ENCODE results near the gene MZT1. TPM values are rescaled to one million over a fixed set of nuclear protein-coding genes. Genes with fewer than 3 reads are reported as not detected.

Gene MZT1
- total and polyA plus RNA-seq, 9 of the 15 experiments (the other 6 are each of a cell fraction or from before 2014, with no cell fraction given): 15.3 to 31.6 (median 24.1) TPM

DNA sequence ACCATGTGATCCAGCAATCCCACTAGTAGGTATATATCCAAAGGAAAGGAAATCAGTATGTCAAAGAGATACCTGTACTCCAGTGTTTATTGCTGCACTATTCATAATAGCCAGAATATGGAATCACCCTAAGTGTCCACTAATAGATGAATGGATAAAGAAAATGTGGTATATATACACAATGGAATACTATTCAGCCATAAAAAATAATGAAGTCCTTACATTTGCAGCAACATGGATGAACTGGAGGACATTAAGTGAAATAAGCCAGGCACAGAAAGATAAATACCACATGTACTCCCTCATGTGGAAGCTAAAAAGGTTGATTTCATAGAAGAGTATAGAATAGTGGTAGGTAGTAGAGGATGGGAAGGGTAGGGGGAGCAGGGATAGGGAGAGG lies 23.8 kb upstream of the MZT1 start:
- ChIA-PET POLR2A (interaction anchor here (1.6 kb wide), 1 partner anchor 15 kb away, joined by 6 read pairs; no protein-coding TSS in a partner anchor), CTCF (ENCODE audit: low intra/inter-chr PET ratio) (no interaction called here)
- no peak for FAIRE-seq

More for the DNA sequence above, 23.8 kb upstream of the MZT1 start:
- no TSS peak for BruUV-seq (replicated peaks)
- in situ Hi-C loops (cut with MboI) (no loop called here), intact Hi-C loops (cut with micrococcal nuclease) (no loop called here)
- no peak overlapping the region for H3K27ac ChIP-seq (ENCODE audit: extremely low read depth, low read depth, low read length)
- H3K9me3 ChIP-seq (replicated peaks; ENCODE audit: control insufficient read depth, insufficient read depth, low read depth, low read length): no peaks in the 10 kb centered on the region
- no peak overlapping the region for H3K4me3 ChIP-seq
- H3K36me3 ChIP-seq (ENCODE audit: control insufficient read depth, insufficient read depth, low read length): peaks cover 87% of the 10 kb centered on the region
- H3K9ac ChIP-seq (ENCODE audit: insufficient read depth in 1 of 2, low read depth in 2 of 2, low read length in 2 of 2): no peak overlapping the region
- no peak overlapping the region for H3K4me2 ChIP-seq (ENCODE audit: insufficient read depth, low read length)
- H3K4me1 ChIP-seq (replicated peaks in 1 of 2; ENCODE audit: control insufficient read depth in 2 of 2, insufficient read depth in 2 of 2, low read length in 2 of 2): no peaks in the 10 kb centered on the region
- no peak for TF ChIP-seq SAFB2 (IDR thresholded peaks at IDR 0.05; ENCODE audit: borderline replicate concordance, low read depth, low read length, severe bottlenecking)
- TF ChIP-seq, protein P1, sequence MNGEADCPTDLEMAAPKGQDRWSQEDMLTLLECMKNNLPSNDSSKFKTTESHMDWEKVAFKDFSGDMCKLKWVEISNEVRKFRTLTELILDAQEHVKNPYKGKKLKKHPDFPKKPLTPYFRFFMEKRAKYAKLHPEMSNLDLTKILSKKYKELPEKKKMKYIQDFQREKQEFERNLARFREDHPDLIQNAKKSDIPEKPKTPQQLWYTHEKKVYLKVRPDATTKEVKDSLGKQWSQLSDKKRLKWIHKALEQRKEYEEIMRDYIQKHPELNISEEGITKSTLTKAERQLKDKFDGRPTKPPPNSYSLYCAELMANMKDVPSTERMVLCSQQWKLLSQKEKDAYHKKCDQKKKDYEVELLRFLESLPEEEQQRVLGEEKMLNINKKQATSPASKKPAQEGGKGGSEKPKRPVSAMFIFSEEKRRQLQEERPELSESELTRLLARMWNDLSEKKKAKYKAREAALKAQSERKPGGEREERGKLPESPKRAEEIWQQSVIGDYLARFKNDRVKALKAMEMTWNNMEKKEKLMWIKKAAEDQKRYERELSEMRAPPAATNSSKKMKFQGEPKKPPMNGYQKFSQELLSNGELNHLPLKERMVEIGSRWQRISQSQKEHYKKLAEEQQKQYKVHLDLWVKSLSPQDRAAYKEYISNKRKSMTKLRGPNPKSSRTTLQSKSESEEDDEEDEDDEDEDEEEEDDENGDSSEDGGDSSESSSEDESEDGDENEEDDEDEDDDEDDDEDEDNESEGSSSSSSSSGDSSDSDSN (IDR thresholded peaks at IDR 0.05; ENCODE audit: borderline replicate concordance in 1 of 2, low read depth in 2 of 2, low read length in 2 of 2): no peak
- TF ChIP-seq DDX20 (tag; IDR thresholded peaks at IDR 0.05; ENCODE audit: low read depth): no peak
- no peak for TF ChIP-seq XRCC5 (IDR thresholded peaks at IDR 0.05; ENCODE audit: low read depth, low read length)
- TF ChIP-seq GTF2F1 (IDR thresholded peaks at IDR 0.05; ENCODE audit: low read depth, low read length): no peak
- TF ChIP-seq, protein P2, sequence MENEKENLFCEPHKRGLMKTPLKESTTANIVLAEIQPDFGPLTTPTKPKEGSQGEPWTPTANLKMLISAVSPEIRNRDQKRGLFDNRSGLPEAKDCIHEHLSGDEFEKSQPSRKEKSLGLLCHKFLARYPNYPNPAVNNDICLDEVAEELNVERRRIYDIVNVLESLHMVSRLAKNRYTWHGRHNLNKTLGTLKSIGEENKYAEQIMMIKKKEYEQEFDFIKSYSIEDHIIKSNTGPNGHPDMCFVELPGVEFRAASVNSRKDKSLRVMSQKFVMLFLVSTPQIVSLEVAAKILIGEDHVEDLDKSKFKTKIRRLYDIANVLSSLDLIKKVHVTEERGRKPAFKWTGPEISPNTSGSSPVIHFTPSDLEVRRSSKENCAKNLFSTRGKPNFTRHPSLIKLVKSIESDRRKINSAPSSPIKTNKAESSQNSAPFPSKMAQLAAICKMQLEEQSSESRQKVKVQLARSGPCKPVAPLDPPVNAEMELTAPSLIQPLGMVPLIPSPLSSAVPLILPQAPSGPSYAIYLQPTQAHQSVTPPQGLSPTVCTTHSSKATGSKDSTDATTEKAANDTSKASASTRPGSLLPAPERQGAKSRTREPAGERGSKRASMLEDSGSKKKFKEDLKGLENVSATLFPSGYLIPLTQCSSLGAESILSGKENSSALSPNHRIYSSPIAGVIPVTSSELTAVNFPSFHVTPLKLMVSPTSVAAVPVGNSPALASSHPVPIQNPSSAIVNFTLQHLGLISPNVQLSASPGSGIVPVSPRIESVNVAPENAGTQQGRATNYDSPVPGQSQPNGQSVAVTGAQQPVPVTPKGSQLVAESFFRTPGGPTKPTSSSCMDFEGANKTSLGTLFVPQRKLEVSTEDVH (IDR thresholded peaks at IDR 0.05; ENCODE audit: low read depth, partially characterized antibody): no peak
- TF ChIP-seq MAFF (IDR thresholded peaks at IDR 0.05; ENCODE audit: low read length): no peak
- ATAC-seq (no peak), DNase-seq (ENCODE audit: extremely low read depth in 1 of 4, low spot score in 3 of 4) (no peak)
- no peaks in the 10 kb centered on the region for H3K27me3 ChIP-seq (ENCODE audit: control insufficient read depth in 2 of 2, insufficient read depth in 2 of 2, low read length in 2 of 2)
- H4K20me1 ChIP-seq (replicated peaks; ENCODE audit: control insufficient read depth, insufficient read depth, low read length): no peaks in the 10 kb centered on the region
- H3K79me2 ChIP-seq (ENCODE audit: control insufficient read depth, insufficient read depth, low read length): peaks cover 4% of the 10 kb centered on the region; the same call in 1 of the 3 replicates
- H2AFZ ChIP-seq (ENCODE audit: low read depth, low read length): no peak overlapping the region
- H3K9me1 ChIP-seq (ENCODE audit: control insufficient read depth, insufficient read depth, low read length): no peaks in the 10 kb centered on the region
